IPS-18a (cell line): ENCODE measurements around the gene CCDC24.

Experiments
- H3K27ac ChIP-seq: one replicate; pipeline ENCODE4 v1.5.1; 2013; ENCODE audit warnings: low read length
- H3K27me3 ChIP-seq: one replicate; pipeline ENCODE4 v1.6.1; 2013; ENCODE audit warnings: mild to moderate bottlenecking, low read length; ENCODE audit not compliant: control insufficient read depth, insufficient read depth
- H3K36me3 ChIP-seq: one replicate; pipeline ENCODE4 v1.6.1; 2013; ENCODE audit warnings: low read depth, low read length; ENCODE audit not compliant: control insufficient read depth
- H3K4me1 ChIP-seq: one replicate; pipeline ENCODE4 v1.6.1; 2013; ENCODE audit warnings: low read depth, low read length; ENCODE audit not compliant: control insufficient read depth
- H3K4me3 ChIP-seq: one replicate; pipeline ENCODE4 v1.5.1; 2013; ENCODE audit warnings: low read length
- H3K9ac ChIP-seq: one replicate; pipeline ENCODE4 v1.6.1; 2013; ENCODE audit warnings: mild to moderate bottlenecking, low read length, moderate library complexity
- H3K9me3 ChIP-seq: one replicate; pipeline ENCODE4 v1.6.1; 2013; ENCODE audit warnings: low read depth, low read length; ENCODE audit not compliant: control insufficient read depth

CCDC24 gene

GRCh38 chr1:44012404-44012803 lies 21.0 kb downstream of the CCDC24 start:
- H3K4me3 ChIP-seq, result no peak overlapping the region
- no peaks in the 10 kb centered on the region for H3K4me1 ChIP-seq
- no peaks in the 10 kb centered on the region for H3K9me3 ChIP-seq
- no peak overlapping the region for H3K27ac ChIP-seq
- H3K36me3 ChIP-seq, result peaks cover 3% of the 10 kb centered on the region
- no peaks in the 10 kb centered on the region for H3K27me3 ChIP-seq
- H3K9ac ChIP-seq, result no peak overlapping the region

GRCh38 chr1:44012941-44013609 lies 21.7 kb downstream of the CCDC24 start:
- Histone ChIP-seq H3K36me3 (peaks cover 7% of the 10 kb centered on the region), H3K4me3 (no peak overlapping the region), H3K9me3 (no peaks in the 10 kb centered on the region), H3K9ac (no peak overlapping the region), H3K27ac (no peak overlapping the region), H3K27me3 (no peaks in the 10 kb centered on the region), H3K4me1 (no peaks in the 10 kb centered on the region)

- no peak overlapping the region for H3K27ac ChIP-seq
- H3K9me3 ChIP-seq, result no peaks in the 10 kb centered on the region
- H3K36me3 ChIP-seq, result peaks cover 8% of the 10 kb centered on the region
- no peak overlapping the region for H3K4me3 ChIP-seq
- no peaks in the 10 kb centered on the region for H3K27me3 ChIP-seq
- no peak overlapping the region for H3K9ac ChIP-seq
- no peaks in the 10 kb centered on the region for H3K4me1 ChIP-seq
These were observed 22.6 kb downstream of the CCDC24 start for GRCh38 chr1:44013949-44014348.

GRCh38 chr1:44014365-44015104 lies 23.1 kb downstream of the CCDC24 start:
- Histone ChIP-seq H3K4me1 (no peaks in the 10 kb centered on the region), H3K9ac (no peak overlapping the region), H3K27me3 (no peaks in the 10 kb centered on the region), H3K36me3 (peaks cover 12% of the 10 kb centered on the region), H3K27ac (no peak overlapping the region), H3K4me3 (no peak overlapping the region), H3K9me3 (no peaks in the 10 kb centered on the region)

GRCh38 chr1:44015206-44015605 lies 23.8 kb downstream of the CCDC24 start:
- H3K27me3 ChIP-seq, result no peaks in the 10 kb centered on the region
- H3K9me3 ChIP-seq, result no peaks in the 10 kb centered on the region
- no peak overlapping the region for H3K4me3 ChIP-seq
- peaks cover 3% of the 10 kb centered on the region for H3K4me1 ChIP-seq
- H3K36me3 ChIP-seq, result peaks cover 11% of the 10 kb centered on the region
- H3K27ac ChIP-seq, result no peak overlapping the region
- no peak overlapping the region for H3K9ac ChIP-seq

- no peak overlapping the region for H3K4me3 ChIP-seq
- H3K4me1 ChIP-seq, result peaks cover 3% of the 10 kb centered on the region
- no peaks in the 10 kb centered on the region for H3K27me3 ChIP-seq
- H3K36me3 ChIP-seq, result peaks cover 16% of the 10 kb centered on the region
- no peaks in the 10 kb centered on the region for H3K9me3 ChIP-seq
- H3K9ac ChIP-seq, result no peak overlapping the region
- no peak overlapping the region for H3K27ac ChIP-seq
These were observed 24.9 kb downstream of the CCDC24 start for GRCh38 chr1:44016041-44016889.

- Histone ChIP-seq H3K27me3 (no peaks in the 10 kb centered on the region), H3K9me3 (no peaks in the 10 kb centered on the region), H3K9ac (no peak overlapping the region), H3K36me3 (peaks cover 19% of the 10 kb centered on the region), H3K27ac (no peak overlapping the region), H3K4me3 (no peak overlapping the region), H3K4me1 (peaks cover 3% of the 10 kb centered on the region)
These were observed 25.5 kb downstream of the CCDC24 start for GRCh38 chr1:44016890-44017400.

- H3K4me1 ChIP-seq, result peaks cover 3% of the 10 kb centered on the region
- H3K36me3 ChIP-seq, result peaks cover 19% of the 10 kb centered on the region
- no peaks in the 10 kb centered on the region for H3K9me3 ChIP-seq
- H3K27ac ChIP-seq, result no peak overlapping the region
- no peaks in the 10 kb centered on the region for H3K27me3 ChIP-seq
- H3K4me3 ChIP-seq, result no peak overlapping the region
- H3K9ac ChIP-seq, result no peak overlapping the region
These were observed 28.1 kb downstream of the CCDC24 start for GRCh38 chr1:44019466-44019948.

GRCh38 chr1:44020464-44020863 lies 29.1 kb downstream of the CCDC24 start:
- Histone ChIP-seq H3K9ac (no peak overlapping the region), H3K4me1 (peaks cover 3% of the 10 kb centered on the region), H3K4me3 (no peak overlapping the region), H3K27ac (no peak overlapping the region), H3K27me3 (no peaks in the 10 kb centered on the region), H3K9me3 (no peaks in the 10 kb centered on the region), H3K36me3 (peaks cover 19% of the 10 kb centered on the region)

GRCh38 chr1:44021156-44021555 lies 29.8 kb downstream of the CCDC24 start:
- Histone ChIP-seq H3K4me3 (no peak overlapping the region), H3K4me1 (peaks cover 6% of the 10 kb centered on the region), H3K27me3 (no peaks in the 10 kb centered on the region), H3K9me3 (no peaks in the 10 kb centered on the region), H3K27ac (no peak overlapping the region), H3K36me3 (peaks cover 19% of the 10 kb centered on the region), H3K9ac (no peak overlapping the region)

GRCh38 chr1:44021581-44022321 lies 30.4 kb downstream of the CCDC24 start:
- no peak overlapping the region for H3K4me3 ChIP-seq
- no peak overlapping the region for H3K9ac ChIP-seq
- H3K9me3 ChIP-seq, result no peaks in the 10 kb centered on the region
- H3K36me3 ChIP-seq, result peaks cover 19% of the 10 kb centered on the region
- H3K27me3 ChIP-seq, result no peaks in the 10 kb centered on the region
- H3K4me1 ChIP-seq, result peaks cover 6% of the 10 kb centered on the region
- H3K27ac ChIP-seq, result no peak overlapping the region
